Measurements from ENCODE around the gene LMNB1. TPM values are rescaled to one million over a fixed set of nuclear protein-coding genes. Genes with fewer than 3 reads are reported as not detected.
"Not testable (repeated sequence)": the region's sequence is repeated elsewhere in the genome, so short reads cannot be mapped to it uniquely, and the experiment has no call there.

LMNB1 gene
- total RNA-seq, 3 donors from 2014 or later, result 14.1 to 81.8 (median 30.6) TPM

GRCh38 chr5:126793097-126793496 lies 16.2 kb downstream of the LMNB1 start:
- TF ChIP-seq, protein P1, sequence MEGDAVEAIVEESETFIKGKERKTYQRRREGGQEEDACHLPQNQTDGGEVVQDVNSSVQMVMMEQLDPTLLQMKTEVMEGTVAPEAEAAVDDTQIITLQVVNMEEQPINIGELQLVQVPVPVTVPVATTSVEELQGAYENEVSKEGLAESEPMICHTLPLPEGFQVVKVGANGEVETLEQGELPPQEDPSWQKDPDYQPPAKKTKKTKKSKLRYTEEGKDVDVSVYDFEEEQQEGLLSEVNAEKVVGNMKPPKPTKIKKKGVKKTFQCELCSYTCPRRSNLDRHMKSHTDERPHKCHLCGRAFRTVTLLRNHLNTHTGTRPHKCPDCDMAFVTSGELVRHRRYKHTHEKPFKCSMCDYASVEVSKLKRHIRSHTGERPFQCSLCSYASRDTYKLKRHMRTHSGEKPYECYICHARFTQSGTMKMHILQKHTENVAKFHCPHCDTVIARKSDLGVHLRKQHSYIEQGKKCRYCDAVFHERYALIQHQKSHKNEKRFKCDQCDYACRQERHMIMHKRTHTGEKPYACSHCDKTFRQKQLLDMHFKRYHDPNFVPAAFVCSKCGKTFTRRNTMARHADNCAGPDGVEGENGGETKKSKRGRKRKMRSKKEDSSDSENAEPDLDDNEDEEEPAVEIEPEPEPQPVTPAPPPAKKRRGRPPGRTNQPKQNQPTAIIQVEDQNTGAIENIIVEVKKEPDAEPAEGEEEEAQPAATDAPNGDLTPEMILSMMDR (IDR thresholded peaks at IDR 0.05), result no peak
- intact Hi-C loops (cut with DNase I, micrococcal nuclease), result no loop called here
- Histone ChIP-seq H3K36me3 (ENCODE audit: low read depth) (no peaks in the 10 kb centered on the region), H3K9me3 (no peaks in the 10 kb centered on the region), H3K4me1 (ENCODE audit: low read depth) (no peaks in the 10 kb centered on the region), H3K4me3 (no peak overlapping the region)
- DNase-seq (no peak), ATAC-seq (no peak)

DNA sequence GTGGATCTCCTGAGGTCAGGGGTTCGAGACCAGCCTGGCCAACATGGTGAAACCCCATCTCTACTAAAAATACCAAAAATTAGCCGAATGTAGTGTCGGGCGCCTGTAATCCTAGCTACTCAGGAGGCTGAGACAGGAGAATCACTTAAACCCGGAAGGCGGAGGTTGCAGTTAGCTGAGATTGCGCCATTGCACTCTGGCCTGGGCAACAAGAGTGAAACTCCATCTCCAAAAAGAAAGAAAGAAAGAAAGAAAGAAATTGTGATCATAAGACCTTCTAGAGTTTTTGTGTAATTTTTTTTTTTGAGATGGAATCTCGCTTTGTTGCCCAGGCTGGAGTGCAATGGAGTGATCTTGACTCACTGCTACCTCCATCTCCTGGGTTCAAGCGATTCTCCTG lies 16.7 kb downstream of the LMNB1 start:
- intact Hi-C loops (cut with DNase I, micrococcal nuclease); ATAC-seq; H3K4me1 ChIP-seq (ENCODE audit: low read depth); DNase-seq; H3K9me3 ChIP-seq; H3K36me3 ChIP-seq (ENCODE audit: low read depth); H3K4me3 ChIP-seq: not testable (repeated sequence)

DNA sequence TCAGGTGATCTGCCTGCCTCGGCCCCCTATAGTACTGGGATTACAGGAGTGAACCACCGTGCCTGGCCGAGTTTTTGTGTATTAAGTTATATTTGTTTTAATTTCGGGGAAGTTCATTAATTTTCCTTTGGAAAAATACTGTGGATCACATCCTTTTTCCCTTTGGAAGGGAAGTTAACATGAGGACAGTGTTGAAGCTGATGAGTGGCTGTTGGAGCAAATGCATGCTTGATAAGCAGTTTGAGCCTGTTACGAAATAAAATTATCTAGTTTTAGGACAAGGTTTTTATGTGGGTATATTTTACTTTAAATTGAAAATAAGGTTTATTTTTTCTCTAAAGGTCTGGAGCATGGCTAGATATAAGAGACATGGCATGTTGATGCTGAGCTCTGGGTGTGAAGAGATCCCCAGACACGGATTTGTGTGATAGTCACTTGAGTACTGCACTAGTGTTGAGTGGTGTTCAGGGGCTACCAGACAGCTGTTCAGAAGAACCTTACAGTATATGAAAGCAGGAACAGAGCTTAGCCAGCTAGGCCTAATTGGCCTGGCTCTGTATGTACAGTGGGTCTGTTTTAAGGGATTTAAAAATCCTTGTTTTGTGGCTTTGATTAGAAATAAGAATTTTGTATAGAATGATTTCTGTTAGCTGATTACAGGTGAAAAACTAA lies 17.4 kb downstream of the LMNB1 start:
- intact Hi-C loops (cut with DNase I, micrococcal nuclease), result no loop called here
- no peak overlapping the region for H3K4me3 ChIP-seq
- H3K9me3 ChIP-seq, result no peaks in the 10 kb centered on the region

GRCh38 chr5:126799780-126800179 lies 22.8 kb downstream of the LMNB1 start:
- TF ChIP-seq, protein P1 (IDR thresholded peaks at IDR 0.05), result no peak
- intact Hi-C loops (cut with DNase I, micrococcal nuclease), result no loop called here
- Histone ChIP-seq H3K4me1 (ENCODE audit: low read depth) (no peaks in the 10 kb centered on the region), H3K9me3 (no peaks in the 10 kb centered on the region), H3K4me3 (no peak overlapping the region), H3K36me3 (ENCODE audit: low read depth) (no peaks in the 10 kb centered on the region)
- DNase-seq (no peak), ATAC-seq (no peak)

More for the DNA sequence above, 17.4 kb downstream of the LMNB1 start:
- TF ChIP-seq, protein P1 (IDR thresholded peaks at IDR 0.05), result no peak
- DNase-seq, result no peak
- ATAC-seq, result no peak
- Histone ChIP-seq H3K4me1 (ENCODE audit: low read depth) (no peaks in the 10 kb centered on the region), H3K36me3 (ENCODE audit: low read depth) (no peaks in the 10 kb centered on the region)

- H3K4me3 ChIP-seq, result no peak overlapping the region
- intact Hi-C loops (cut with DNase I, micrococcal nuclease), result no loop called here
- no peaks in the 10 kb centered on the region for H3K36me3 ChIP-seq (ENCODE audit: low read depth)
- no peaks in the 10 kb centered on the region for H3K4me1 ChIP-seq (ENCODE audit: low read depth)
- no peaks in the 10 kb centered on the region for H3K9me3 ChIP-seq
- DNase-seq (no peak), ATAC-seq (no peak)
- TF ChIP-seq, protein P1 (IDR thresholded peaks at IDR 0.05), result no peak
Observed at GRCh38 chr5:126801174-126801991, 24.4 kb downstream of the LMNB1 start.

DNA sequence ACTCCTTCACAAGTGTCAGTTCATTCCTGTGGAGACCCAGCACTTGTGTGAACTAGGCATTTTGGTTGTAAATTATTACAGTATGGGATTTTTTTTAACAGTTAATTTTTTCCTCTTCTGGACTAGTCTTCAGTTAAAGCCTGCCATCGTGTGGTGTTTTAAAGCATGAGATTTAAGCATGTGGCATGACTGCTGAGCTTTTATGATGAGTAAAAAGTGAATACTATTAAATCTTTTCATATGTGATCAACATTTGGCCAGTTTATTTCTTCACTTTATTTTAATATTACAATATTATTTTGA lies 25.0 kb downstream of the LMNB1 start:
- intact Hi-C loops (cut with DNase I, micrococcal nuclease), result no loop called here
- peak in 1 of 3 donors; percentile 48 for DNase-seq
- Histone ChIP-seq H3K9me3 (no peaks in the 10 kb centered on the region), H3K4me1 (ENCODE audit: low read depth) (no peaks in the 10 kb centered on the region), H3K36me3 (ENCODE audit: low read depth) (no peaks in the 10 kb centered on the region), H3K4me3 (no peak overlapping the region)
- ATAC-seq, result no peak
- TF ChIP-seq, protein P1 (IDR thresholded peaks at IDR 0.05), result no peak

All from mucosa of descending colon (tissue), 3 donors.